Endothelial cell (in vitro differentiated cells): ENCODE results near the gene ANXA4. TPM values are rescaled to one million over a fixed set of nuclear protein-coding genes. Genes with fewer than 3 reads are reported as not detected.

Experiments used
- DNase-seq: peaks from one replicate; pipeline ENCODE4 v3.0.0; 2021; ENCODE audit warnings: low spot score
- H3K27ac Mint-ChIP-seq: one replicate; pipeline ENCODE4 v1.8.0; 2021; ENCODE audit warnings: mixed read lengths, inconsistent platforms; ENCODE audit not compliant: unreplicated experiment
- H3K27me3 Mint-ChIP-seq: one replicate; pipeline ENCODE4 v1.8.0; 2021; ENCODE audit warnings: mild to moderate bottlenecking, moderate library complexity, mixed read lengths, inconsistent platforms; ENCODE audit not compliant: unreplicated experiment
- H3K36me3 Mint-ChIP-seq: one replicate; pipeline ENCODE4 v1.8.0; 2021; ENCODE audit warnings: mild to moderate bottlenecking, low read depth, mixed read lengths, inconsistent platforms; ENCODE audit not compliant: unreplicated experiment
- H3K4me1 Mint-ChIP-seq: one replicate; pipeline ENCODE4 v1.8.0; 2021; ENCODE audit warnings: mild to moderate bottlenecking, mixed read lengths, inconsistent platforms; ENCODE audit not compliant: unreplicated experiment
- H3K4me3 Mint-ChIP-seq: one replicate; pipeline ENCODE4 v1.8.0; 2021; ENCODE audit warnings: mild to moderate bottlenecking, mixed read lengths, inconsistent platforms; ENCODE audit not compliant: unreplicated experiment
- H3K9me3 Mint-ChIP-seq: one replicate; pipeline ENCODE4 v1.8.0; 2021; ENCODE audit warnings: mixed read lengths, inconsistent platforms; ENCODE audit not compliant: unreplicated experiment
- total RNA-seq: library from RNA; stranded (reverse); fragmentation: NEBNext Ultra II Directional; extraction: Animal tissue kit (Norgen Biotek cat#: 25700); gene quantifications from one replicate; pipeline ENCODE4 v1.2.1, GENCODE V29; 2021; ENCODE audit not compliant: unreplicated experiment
- TF ChIP-seq, protein P1 (sequence below): fragments of 200-600 bp; sonication (generic); IDR thresholded peaks from one replicate; pipeline ENCODE4 v1.5.0; 2021; ENCODE audit warnings: antibody characterized with exemption; ENCODE audit not compliant: unreplicated experiment

Gene ANXA4
- total RNA-seq, 1 donor from 2014 or later, result 29.4 TPM

DNA sequence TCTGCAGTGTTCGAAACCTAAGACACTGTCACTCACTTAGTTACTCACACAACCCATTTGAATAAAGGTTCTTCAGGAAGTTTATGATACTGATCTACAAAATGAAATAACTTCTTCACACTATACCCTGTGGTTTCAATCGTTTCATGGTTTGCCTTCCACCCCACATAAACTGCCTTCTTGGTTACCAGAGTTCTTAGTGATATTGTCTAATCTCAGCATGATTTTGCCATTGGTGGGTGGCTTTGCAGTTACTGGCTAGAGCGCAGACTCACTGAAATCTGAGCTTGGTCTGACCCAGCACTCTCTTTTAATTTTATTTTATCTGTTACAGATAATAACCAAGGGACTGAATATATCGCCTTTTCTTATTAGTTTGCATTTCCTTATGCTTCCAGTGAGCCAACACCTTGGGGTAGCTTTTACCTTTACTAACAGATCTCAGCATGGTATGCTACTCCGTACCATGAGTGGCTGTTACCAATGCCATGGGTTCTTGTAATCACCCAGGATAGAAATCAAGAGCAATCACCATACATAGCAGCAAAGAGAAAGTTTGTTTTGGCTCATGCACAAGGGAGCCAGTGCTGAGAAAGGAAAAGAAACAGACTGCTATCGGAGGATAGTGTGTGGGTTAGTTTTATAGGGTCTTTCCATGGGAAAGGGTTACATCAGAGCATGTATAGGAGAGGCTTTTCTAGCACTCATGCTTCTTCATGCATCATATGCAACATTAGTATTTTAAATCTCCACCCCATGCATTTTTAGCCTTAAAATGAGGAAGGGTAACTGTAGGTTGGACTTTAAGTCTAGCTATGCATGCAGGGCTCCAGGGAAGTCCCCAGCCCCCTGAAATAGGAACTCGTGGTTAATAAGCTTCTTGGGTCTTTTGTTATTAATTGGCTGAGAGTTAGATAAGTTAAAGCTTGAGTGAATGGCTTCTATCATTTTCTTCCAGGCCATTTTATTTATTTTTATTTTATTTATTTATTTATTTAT, 33.3 kb downstream of the ANXA4 start:
- Mint-ChIP-seq H3K27ac (no peak overlapping the region), H3K27me3 (peaks cover 2% of the 10 kb centered on the region)
- TF ChIP-seq, protein P1, sequence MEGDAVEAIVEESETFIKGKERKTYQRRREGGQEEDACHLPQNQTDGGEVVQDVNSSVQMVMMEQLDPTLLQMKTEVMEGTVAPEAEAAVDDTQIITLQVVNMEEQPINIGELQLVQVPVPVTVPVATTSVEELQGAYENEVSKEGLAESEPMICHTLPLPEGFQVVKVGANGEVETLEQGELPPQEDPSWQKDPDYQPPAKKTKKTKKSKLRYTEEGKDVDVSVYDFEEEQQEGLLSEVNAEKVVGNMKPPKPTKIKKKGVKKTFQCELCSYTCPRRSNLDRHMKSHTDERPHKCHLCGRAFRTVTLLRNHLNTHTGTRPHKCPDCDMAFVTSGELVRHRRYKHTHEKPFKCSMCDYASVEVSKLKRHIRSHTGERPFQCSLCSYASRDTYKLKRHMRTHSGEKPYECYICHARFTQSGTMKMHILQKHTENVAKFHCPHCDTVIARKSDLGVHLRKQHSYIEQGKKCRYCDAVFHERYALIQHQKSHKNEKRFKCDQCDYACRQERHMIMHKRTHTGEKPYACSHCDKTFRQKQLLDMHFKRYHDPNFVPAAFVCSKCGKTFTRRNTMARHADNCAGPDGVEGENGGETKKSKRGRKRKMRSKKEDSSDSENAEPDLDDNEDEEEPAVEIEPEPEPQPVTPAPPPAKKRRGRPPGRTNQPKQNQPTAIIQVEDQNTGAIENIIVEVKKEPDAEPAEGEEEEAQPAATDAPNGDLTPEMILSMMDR, result no peak

DNA sequence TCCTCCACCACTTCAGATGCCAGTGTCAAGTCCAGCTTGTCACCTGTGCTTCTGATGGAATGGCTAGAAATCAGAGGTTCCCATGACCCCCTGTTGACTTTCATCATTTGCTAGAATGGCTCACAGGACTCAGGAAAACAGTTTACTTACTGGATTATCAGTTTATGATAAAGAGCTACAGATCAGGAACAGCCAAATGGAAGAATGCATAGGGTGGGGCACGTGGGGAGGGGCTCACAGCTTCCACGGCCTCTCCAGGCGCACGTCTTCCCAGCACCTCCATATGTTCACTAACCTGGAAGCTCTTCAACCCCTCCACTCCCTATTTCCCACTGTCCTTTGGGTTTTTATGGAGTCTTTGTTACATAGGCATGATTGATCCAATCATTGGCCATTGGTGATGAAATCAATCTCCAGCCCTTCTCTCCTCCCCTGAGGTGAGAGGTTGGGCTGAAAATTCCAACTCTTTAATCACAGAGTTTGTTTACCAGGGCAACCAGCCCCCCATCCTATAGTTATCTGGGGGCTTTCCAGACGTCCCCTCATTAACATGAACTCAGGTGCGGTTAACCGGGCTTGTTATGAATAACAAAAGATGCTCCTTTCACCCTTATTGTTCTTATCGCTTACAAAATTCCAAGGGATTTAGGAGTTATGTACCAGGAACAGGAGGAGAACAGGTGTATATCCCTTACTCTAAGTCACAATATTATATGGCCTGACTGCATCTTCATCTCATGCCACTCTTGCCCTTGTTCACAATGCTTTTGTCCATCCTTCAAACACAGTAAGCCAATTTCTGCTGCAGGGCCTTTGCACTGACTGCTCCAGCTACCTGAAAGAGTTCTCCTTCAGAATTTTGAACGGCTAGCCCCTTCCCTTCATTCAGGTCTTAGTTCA, 35.2 kb downstream of the ANXA4 start:
- peaks cover 2% of the 10 kb centered on the region for H3K27me3 Mint-ChIP-seq
- H3K36me3 Mint-ChIP-seq, result no peaks in the 10 kb centered on the region
- peaks cover 2% of the 10 kb centered on the region for H3K4me1 Mint-ChIP-seq
- H3K27ac Mint-ChIP-seq, result no peak overlapping the region
- TF ChIP-seq, protein P1, result no peak
- H3K9me3 Mint-ChIP-seq, result no peaks in the 10 kb centered on the region
- no peak for DNase-seq
- peak overlapping the region; percentile 19 for H3K4me3 Mint-ChIP-seq

More for the DNA sequence above, 33.3 kb downstream of the ANXA4 start:
- DNase-seq, result no peak
- no peaks in the 10 kb centered on the region for H3K4me1 Mint-ChIP-seq
- H3K36me3 Mint-ChIP-seq, result no peaks in the 10 kb centered on the region
- no peaks in the 10 kb centered on the region for H3K9me3 Mint-ChIP-seq
- H3K4me3 Mint-ChIP-seq, result no peak overlapping the region

DNA sequence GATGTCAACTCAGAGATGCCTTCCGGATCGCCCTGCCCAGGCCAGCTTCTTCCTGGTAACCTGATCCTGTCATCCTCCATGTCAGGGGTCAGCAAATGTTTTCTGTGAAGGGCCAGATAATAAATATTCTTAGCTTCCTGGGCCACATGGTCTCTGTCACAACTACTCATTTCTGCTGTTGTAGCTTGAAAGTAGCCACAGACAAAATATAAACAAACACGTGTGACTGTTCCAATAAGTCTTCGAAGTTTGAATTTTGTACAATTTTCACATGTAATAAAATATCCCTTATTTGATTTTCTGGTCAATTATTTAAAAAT, 35.8 kb downstream of the ANXA4 start:
- TF ChIP-seq, protein P1, result no peak
- H3K27ac Mint-ChIP-seq, result no peak overlapping the region
- peaks cover 2% of the 10 kb centered on the region for H3K4me1 Mint-ChIP-seq
- H3K36me3 Mint-ChIP-seq, result no peaks in the 10 kb centered on the region
- peak overlapping the region; percentile 19 for H3K4me3 Mint-ChIP-seq
- H3K27me3 Mint-ChIP-seq, result peaks cover 2% of the 10 kb centered on the region
- no peak for DNase-seq
- H3K9me3 Mint-ChIP-seq, result no peaks in the 10 kb centered on the region

DNA sequence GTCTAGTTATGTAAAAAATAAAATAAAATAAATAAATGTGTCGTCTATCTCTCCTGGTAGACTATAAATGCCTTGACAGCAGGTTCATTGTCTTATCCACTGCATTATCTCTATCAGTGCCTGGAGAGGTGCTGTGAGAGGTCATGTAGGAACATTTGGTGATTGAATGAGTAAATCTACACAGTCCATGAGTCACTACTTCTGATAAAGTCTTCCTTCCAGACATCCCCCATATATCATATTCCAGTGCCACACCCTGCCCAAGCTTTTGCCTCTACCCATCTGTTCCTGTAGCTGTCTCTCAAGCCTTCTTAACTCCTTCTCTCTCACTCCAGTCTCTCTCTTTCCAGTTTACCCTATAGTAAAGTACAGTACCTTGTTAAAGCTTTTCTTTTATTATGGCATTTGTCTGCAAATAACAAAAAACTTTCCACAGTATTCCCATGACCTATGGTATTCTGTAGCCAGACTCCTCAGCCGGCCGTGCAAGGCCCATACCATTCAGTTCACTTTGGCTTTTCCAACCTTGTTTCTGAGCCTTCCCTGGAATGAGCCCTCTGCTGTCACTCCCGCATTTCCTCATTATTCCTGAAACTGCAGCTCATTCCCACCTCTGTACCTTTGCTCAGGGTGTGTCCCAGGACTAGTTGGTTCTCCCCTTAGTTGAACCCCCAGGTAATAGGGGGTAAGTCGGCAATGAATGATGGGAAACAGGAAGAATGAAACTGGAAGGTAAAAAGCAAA, 37.5 kb downstream of the ANXA4 start:
- H3K27ac Mint-ChIP-seq, result peak overlapping the region; percentile 27
- no peak for DNase-seq
- H3K4me1 Mint-ChIP-seq, result peaks cover 2% of the 10 kb centered on the region
- no peak overlapping the region for H3K4me3 Mint-ChIP-seq
- TF ChIP-seq, protein P1, result no peak
- H3K36me3 Mint-ChIP-seq, result no peaks in the 10 kb centered on the region
- H3K27me3 Mint-ChIP-seq, result peaks cover 2% of the 10 kb centered on the region
- H3K9me3 Mint-ChIP-seq, result no peaks in the 10 kb centered on the region
